H1 (cell line): ENCODE data around the gene DRC3. TPM values are rescaled to one million over a fixed set of nuclear protein-coding genes. Genes with fewer than 3 reads are reported as not detected.

Experiments
- CTCF ChIA-PET: fragments of 300-600 bp; sonication (Branson Sonifier 250); formaldehyde crosslinking; loops from one replicate; lab custom pipeline; 2021; ENCODE audit not compliant: partially characterized antibody; lab: Charles Lee
- POLR2A ChIA-PET: fragments of 300-600 bp; sonication (Branson Sonifier 250); formaldehyde crosslinking; loops from one replicate; lab custom pipeline; 2021; ENCODE audit warnings: inconsistent platforms; ENCODE audit not compliant: partially characterized antibody; lab: Charles Lee
- DNase-seq, 2 experiments: peaks; one replicate each; pipeline versions ENCODE4 v3.0.0 to v3.0.0-alpha.2; 2010 to 2022; ENCODE audit warnings: low spot score in 2 of 2, low read depth in 1 of 2, mixed read lengths in 1 of 2
- FAIRE-seq: peaks from 2 replicates; lab custom pipeline; 2011; peaks lifted over from hg19 to GRCh38; lab: Jason Lieb, UNC
- H2AFZ ChIP-seq: 2 replicates; pipeline ENCODE4 v1.8.1; 2012; ENCODE audit warnings: low read length, inconsistent platforms
- H2AK5ac ChIP-seq: 2 replicates; pipeline ENCODE4 v1.6.1; 2013; ENCODE audit warnings: low read depth, low read length
- H2BK120ac ChIP-seq: replicated peaks from 2 replicates; pipeline ENCODE3; 2013; ENCODE audit warnings: low read depth, low read length, inconsistent platforms
- H2BK12ac ChIP-seq: 2 replicates; pipeline ENCODE4 v1.6.1; 2013; ENCODE audit warnings: low read depth, low read length
- H2BK15ac ChIP-seq: 2 replicates; pipeline ENCODE4 v1.6.1; 2013; ENCODE audit warnings: low read length
- H2BK20ac ChIP-seq: 2 replicates; pipeline ENCODE4 v1.6.1; 2013; ENCODE audit warnings: low read length
- H2BK5ac ChIP-seq: 2 replicates; pipeline ENCODE4 v1.6.1; 2013; ENCODE audit warnings: low read depth, low read length
- H3K14ac ChIP-seq: 2 replicates; pipeline ENCODE4 v1.6.1; 2013; ENCODE audit warnings: inconsistent platforms; ENCODE audit not compliant: insufficient read length
- H3K18ac ChIP-seq: 2 replicates; pipeline ENCODE4 v1.6.1; 2013; ENCODE audit warnings: low read length; ENCODE audit errors: extremely low read depth
- H3K23ac ChIP-seq: 2 replicates; pipeline ENCODE4 v1.6.1; 2013; ENCODE audit warnings: inconsistent platforms; ENCODE audit not compliant: insufficient read length
- H3K23me2 ChIP-seq: 2 replicates; pipeline ENCODE4 v1.6.1; 2013; ENCODE audit warnings: low read depth, low read length
- H3K27ac ChIP-seq: 2 replicates; pipeline ENCODE4 v1.6.1; 2011; ENCODE audit warnings: low read depth, low read length, inconsistent platforms
- H3K27me3 ChIP-seq, 4 experiments: replicated peaks in 1 of 4; 1 replicate in 1 of 4; 2 replicates in 3 of 4; pipeline versions ENCODE4 v1.6.1 to v1.8.1; 2011 to 2013; ENCODE audit warnings: low read length in 3 of 4, mild to moderate bottlenecking in 3 of 4, inconsistent platforms in 2 of 4, mixed read lengths in 2 of 4, moderate library complexity in 1 of 4; ENCODE audit not compliant: control insufficient read depth in 3 of 4, insufficient read depth in 3 of 4; ENCODE audit errors: extremely low read depth in 1 of 4
- H3K36me3 ChIP-seq, 4 experiments: 2 replicates each; pipeline versions ENCODE4 v1.6.1 to v1.8.1; 2011 to 2013; ENCODE audit warnings: mild to moderate bottlenecking in 4 of 4, low read length in 3 of 4, moderate library complexity in 2 of 4, control low read depth in 1 of 4, inconsistent platforms in 1 of 4; ENCODE audit not compliant: insufficient read depth in 4 of 4, control insufficient read depth in 2 of 4
- H3K4ac ChIP-seq: replicated peaks from 2 replicates; pipeline ENCODE3; 2013; ENCODE audit warnings: low read length, low read depth, mixed read lengths, inconsistent platforms; ENCODE audit not compliant: insufficient read length
- H3K4me1 ChIP-seq, 4 experiments: replicated peaks in 1 of 4; 1 replicate in 1 of 4; 2 replicates in 3 of 4; pipeline versions ENCODE4 v1.6.1 to v1.8.1; 2011 to 2013; ENCODE audit warnings: low read length in 3 of 4, inconsistent platforms in 2 of 4, mixed read lengths in 1 of 4; ENCODE audit not compliant: insufficient read depth in 4 of 4, control insufficient read depth in 3 of 4
- H3K4me2 ChIP-seq, 2 experiments: 2 replicates each; pipeline versions ENCODE4 v1.6.1 to v1.8.1; 2011 to 2013; ENCODE audit warnings: low read depth in 2 of 2, low read length in 2 of 2, control low read depth in 1 of 2, inconsistent platforms in 1 of 2, mild to moderate bottlenecking in 1 of 2; ENCODE audit not compliant: insufficient read depth in 1 of 2
- H3K4me3 ChIP-seq, 4 experiments: fragments of 200-600, 300-600 bp in 1 of 4; sonication (generic), shearing (Covaris generic), sonication (Bioruptor Twin) in 1 of 4; 2 replicates each; pipeline versions ENCODE4 v1.5.1 to v1.8.1; 2011 to 2016; ENCODE audit warnings: low read length in 4 of 4, low read depth in 3 of 4, control low read depth in 2 of 4, inconsistent platforms in 2 of 4, mild to moderate bottlenecking in 2 of 4, mixed read lengths in 1 of 4, moderate library complexity in 1 of 4; ENCODE audit not compliant: insufficient read depth in 2 of 4; ENCODE audit errors: extremely low read depth in 1 of 4
- H3K56ac ChIP-seq: replicated peaks from 2 replicates; pipeline ENCODE3; 2013; ENCODE audit warnings: low read depth, mild to moderate bottlenecking, mixed read lengths, low read length, inconsistent platforms; ENCODE audit not compliant: insufficient read length
- H3K79me1 ChIP-seq: 2 replicates; pipeline ENCODE4 v1.6.1; 2013; ENCODE audit warnings: low read depth, low read length, control low read depth
- H3K79me2 ChIP-seq, 2 experiments: 2 replicates each; pipeline versions ENCODE4 v1.6.1 to v1.8.1; 2012 to 2013; ENCODE audit warnings: low read length in 2 of 2, mild to moderate bottlenecking in 2 of 2, inconsistent platforms in 1 of 2; ENCODE audit not compliant: insufficient read depth in 2 of 2, control insufficient read depth in 1 of 2
- H3K9ac ChIP-seq, 4 experiments: replicated peaks in 1 of 4; 1 replicate in 1 of 4; 2 replicates in 3 of 4; pipeline versions ENCODE4 v1.6.1 to v1.8.1; 2011 to 2013; ENCODE audit warnings: low read depth in 3 of 4, low read length in 3 of 4, control low read depth in 2 of 4, mild to moderate bottlenecking in 2 of 4, moderate library complexity in 2 of 4, inconsistent platforms in 1 of 4; ENCODE audit errors: extremely low read depth in 1 of 4
- H3K9me3 ChIP-seq, 2 experiments: 2 replicates each; pipeline versions ENCODE4 v1.6.1 to v1.8.1; 2012 to 2013; ENCODE audit warnings: mild to moderate bottlenecking in 2 of 2, moderate library complexity in 2 of 2, control low read depth in 1 of 2, inconsistent platforms in 1 of 2, low read depth in 1 of 2, low read length in 1 of 2, mixed read lengths in 1 of 2; ENCODE audit not compliant: insufficient read depth in 2 of 2
- H4K20me1 ChIP-seq, 2 experiments: replicated peaks in 1 of 2; 2 replicates each; pipeline versions ENCODE3 to v1.8.1; 2011 to 2013; ENCODE audit warnings: inconsistent platforms in 2 of 2, low read length in 2 of 2, mild to moderate bottlenecking in 1 of 2; ENCODE audit not compliant: insufficient read depth in 2 of 2, control insufficient read depth in 1 of 2
- H4K5ac ChIP-seq: 2 replicates; pipeline ENCODE4 v1.6.1; 2013; ENCODE audit warnings: low read length, low read depth, mixed read lengths, inconsistent platforms; ENCODE audit not compliant: insufficient read length
- H4K8ac ChIP-seq: 2 replicates; pipeline ENCODE4 v1.8.0; 2013; ENCODE audit warnings: mild to moderate bottlenecking, moderate library complexity, low read length, inconsistent platforms; ENCODE audit not compliant: insufficient read depth; ENCODE audit errors: extremely low read depth
- H4K91ac ChIP-seq: replicated peaks from 2 replicates; pipeline ENCODE3; 2013; ENCODE audit warnings: low read length, mixed read lengths, inconsistent platforms; ENCODE audit not compliant: insufficient read length
- BACH1 ChIP-seq: IDR thresholded peaks from 2 replicates; pipeline ENCODE4 v1.6.1; 2012; ENCODE audit warnings: low read length, improper control_type of control experiment
- CBX5 ChIP-seq: fragments of 300-800, 300-1000 bp; sonication (generic); IDR thresholded peaks from 2 replicates; pipeline ENCODE4 v1.7.1; 2016; ENCODE audit warnings: antibody characterized with exemption, low read length, low read depth
- EGR1 ChIP-seq: IDR thresholded peaks from 2 replicates; pipeline ENCODE4 v1.6.1; 2011; ENCODE audit warnings: low read depth, low read length, borderline replicate concordance
- KDM1A ChIP-seq: fragments of 200-600, 300-600 bp; sonication (generic); IDR thresholded peaks from 2 replicates; pipeline ENCODE4 v1.7.1; 2016; ENCODE audit warnings: mild to moderate bottlenecking, low read length, borderline replicate concordance
- RBBP5 ChIP-seq: IDR thresholded peaks from 2 replicates; pipeline ENCODE4 v1.7.1; 2012; ENCODE audit warnings: low read depth, mild to moderate bottlenecking, inconsistent platforms, low read length, moderate library complexity, borderline replicate concordance
- SP2 ChIP-seq: IDR thresholded peaks from 2 replicates; pipeline ENCODE4 v1.6.1; 2012; ENCODE audit warnings: mild to moderate bottlenecking, low read length, inconsistent platforms
- SP4 ChIP-seq: IDR thresholded peaks from 2 replicates; pipeline ENCODE4 v1.6.1; 2012; ENCODE audit warnings: low read length, inconsistent platforms
- ZNF274 ChIP-seq: IDR thresholded peaks from 2 replicates; pipeline ENCODE4 v1.7.0; 2012; ENCODE audit warnings: low read length, borderline replicate concordance; ENCODE audit errors: extremely low read depth
- WGBS, 2 experiments: shearing (Covaris generic) in 1 of 2; methylation state at CpG; one replicate each; pipeline versions ENCODE4 v1.1.6 to v1.1.7; 2013 to 2015; ENCODE audit warnings: low lambda C conversion rate in 2 of 2, mixed read lengths in 2 of 2, inconsistent platforms in 1 of 2, low coverage in 1 of 2, missing lambda C conversion rate in 1 of 2; ENCODE audit not compliant: insufficient replicate concordance in 2 of 2, insufficient coverage in 1 of 2, insufficient read length in 1 of 2; ENCODE audit errors: extremely low coverage in 1 of 2, missing lambda C conversion rate in 1 of 2; 5-methylcytosine and 5-hydroxymethylcytosine counted together
- polyA plus RNA-seq, 7 experiments: library from polyadenylated mRNA; depleted of rRNA in 3 of 7; stranded (reverse) in 5 of 7; unstranded in 2 of 7; fragments of >200 nt in 5 of 7; fragments of 200-250 nt in 2 of 7; gene quantifications; 1 replicate in 5 of 7; 2 replicates in 1 of 7; 4 replicates in 1 of 7; pipeline versions ENCODE4 v1.2.1 to v1.2.3, GENCODE V29; 2011 to 2013; ENCODE audit warnings: missing spikeins in 2 of 7, mixed read lengths in 2 of 7
- total RNA-seq: library from RNA; stranded (reverse); fragmentation: NEBNext Ultra II Directional; extraction: Animal tissue kit (Norgen Biotek cat#: 25700); gene quantifications from 2 replicates; pipeline ENCODE4 v1.2.1, GENCODE V29; 2021

The DRC3 gene
- total and polyA plus RNA-seq, 2 of the 8 experiments (the other 6 are each of a cell fraction or from before 2014, with no cell fraction given): 0.59 TPM; not detected in 1

DNA sequence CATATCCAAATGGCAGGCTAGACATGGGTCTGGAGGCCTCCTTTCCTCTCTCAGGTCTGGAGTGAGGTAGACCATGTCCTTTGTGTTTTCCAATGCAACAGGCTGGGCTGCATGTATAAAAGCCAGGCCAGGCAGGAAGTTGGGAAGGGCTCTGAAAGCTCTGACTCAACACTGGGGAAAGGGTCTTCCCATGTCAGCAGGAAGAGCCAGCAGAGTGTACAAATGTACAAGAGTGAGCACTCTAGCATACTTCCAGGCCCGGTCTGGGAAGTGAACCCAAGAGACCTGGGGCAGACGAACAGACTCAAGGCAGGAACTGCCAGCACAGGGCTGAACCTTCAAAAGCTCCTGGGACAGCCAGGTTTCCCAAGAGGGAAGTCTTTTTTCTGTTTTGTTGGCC lies 59.3 kb downstream of the DRC3 start:
- H2AFZ ChIP-seq: no peak overlapping the region
- no peak overlapping the region for H4K8ac ChIP-seq
- no peak overlapping the region for H2AK5ac ChIP-seq
- H3K4me1 ChIP-seq: no peaks in the 10 kb centered on the region
- H3K23ac ChIP-seq: no peak overlapping the region
- H2BK5ac ChIP-seq: no peak overlapping the region
- DNase-seq (no peak), FAIRE-seq (no peak)
- no peak overlapping the region for H3K4me3 ChIP-seq
- H4K91ac ChIP-seq: no peak overlapping the region
- H3K9me3 ChIP-seq: no peaks in the 10 kb centered on the region
- no peak overlapping the region for H2BK20ac ChIP-seq
- no peak overlapping the region for H2BK12ac ChIP-seq
- no peak overlapping the region for H2BK15ac ChIP-seq
- H3K27me3 ChIP-seq: no peaks in the 10 kb centered on the region; a peak in 1 of 7 replicates
- peaks cover 2% of the 10 kb centered on the region; the same call in 1 of the 2 replicates for H3K79me1 ChIP-seq
- no peak overlapping the region for H3K9ac ChIP-seq
- H4K5ac ChIP-seq: no peak overlapping the region
- ChIA-PET POLR2A (interaction anchor here (0.5 to 1.0 kb wide), 2 partner anchors 30 to 125 kb away, joined by 3 read pairs; no protein-coding TSS in a partner anchor), CTCF (interaction anchor here (0.6 to 4.4 kb wide), 11 partner anchors 9 to 202 kb away, joined by 3 to 40 read pairs (median 5); no protein-coding TSS in a partner anchor)
- WGBS, 2 experiments: 100% methylated on average over 2 of the region's 2 CpGs; no CpG with 5 or more reads in 1 of the 2 experiments
- H3K4me2 ChIP-seq: no peak overlapping the region
- H3K4ac ChIP-seq: no peak overlapping the region
- no peak overlapping the region for H2BK120ac ChIP-seq
- no peak overlapping the region for H3K18ac ChIP-seq
- peaks cover 0 to 3% of the 10 kb centered on the region in 2 experiments for H4K20me1 ChIP-seq
- H3K56ac ChIP-seq: no peak overlapping the region
- H3K79me2 ChIP-seq: no peaks in the 10 kb centered on the region; a peak in 1 of 4 replicates
- no peaks in the 10 kb centered on the region; a peak in 1 of 8 replicates for H3K36me3 ChIP-seq
- H3K14ac ChIP-seq: no peak overlapping the region
- no peak overlapping the region for H3K27ac ChIP-seq
- no peaks in the 10 kb centered on the region for H3K23me2 ChIP-seq
- TF ChIP-seq SP4: no peak
- no peak for TF ChIP-seq BACH1
- TF ChIP-seq SP2: no peak
- TF ChIP-seq EGR1: no peak
- no peak for TF ChIP-seq RBBP5
- TF ChIP-seq ZNF274: no peak
- TF ChIP-seq CBX5: no peak
- no peak for TF ChIP-seq KDM1A
